Neuron (in vitro differentiated cells): ENCODE results near the gene CAMTA1.
"Not testable (repeated sequence)": the region's sequence is repeated elsewhere in the genome, so short reads cannot be mapped to it uniquely, and the experiment has no call there.

Experiments
- H2AFZ ChIP-seq: one replicate; pipeline ENCODE4 v1.6.1; 2013; ENCODE audit warnings: low read depth, mild to moderate bottlenecking, inconsistent platforms, low read length, moderate library complexity
- H3K27me3 ChIP-seq: one replicate; pipeline ENCODE4 v1.6.1; 2013; ENCODE audit warnings: low read length; ENCODE audit not compliant: insufficient read depth
- H3K36me3 ChIP-seq: one replicate; pipeline ENCODE4 v1.6.1; 2013; ENCODE audit warnings: low read length; ENCODE audit not compliant: insufficient read depth
- H3K4me1 ChIP-seq: one replicate; pipeline ENCODE4 v1.6.1; 2013; ENCODE audit warnings: low read length; ENCODE audit not compliant: insufficient read depth
- H3K4me3 ChIP-seq: 2 replicates; pipeline ENCODE4 v1.5.1; 2013; ENCODE audit warnings: mild to moderate bottlenecking, low read length, moderate library complexity
- H3K9me3 ChIP-seq: one replicate; pipeline ENCODE4 v1.6.1; 2013; ENCODE audit warnings: low read length

CAMTA1 gene

DNA sequence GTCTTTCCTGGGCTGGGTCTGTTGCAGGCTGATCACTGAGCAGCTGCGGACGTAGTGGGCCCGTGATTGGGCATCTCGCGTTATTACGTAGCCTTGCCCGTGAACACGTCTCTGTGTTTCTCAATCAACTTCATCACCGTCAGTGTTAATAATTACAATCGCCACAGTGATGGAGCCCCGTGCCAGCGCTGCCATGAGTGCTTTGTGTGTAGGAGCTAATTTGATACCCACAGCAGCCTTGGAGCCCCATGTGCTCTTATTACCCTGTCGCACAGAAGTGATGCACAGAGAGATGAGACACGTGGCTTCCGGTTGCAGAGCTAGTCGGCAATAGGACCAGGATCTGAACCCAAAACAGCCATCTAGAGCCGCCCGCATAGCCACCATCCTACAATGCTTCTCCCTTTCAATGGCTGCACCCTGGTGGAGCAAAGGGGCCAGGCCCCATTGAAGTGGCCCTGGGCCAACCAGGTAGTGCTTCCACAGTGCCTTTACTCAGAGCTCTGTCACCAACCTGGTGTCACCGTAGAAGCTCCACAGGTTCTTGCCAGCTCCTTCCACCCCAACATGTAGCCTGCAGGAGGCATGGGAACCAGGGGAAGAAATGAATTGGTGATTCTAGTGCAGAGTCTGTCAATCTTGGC, 587.3 kb downstream of the CAMTA1 start:
- Histone ChIP-seq H3K4me3 (no peak overlapping the region), H2AFZ (no peak overlapping the region), H3K4me1 (no peaks in the 10 kb centered on the region)

DNA sequence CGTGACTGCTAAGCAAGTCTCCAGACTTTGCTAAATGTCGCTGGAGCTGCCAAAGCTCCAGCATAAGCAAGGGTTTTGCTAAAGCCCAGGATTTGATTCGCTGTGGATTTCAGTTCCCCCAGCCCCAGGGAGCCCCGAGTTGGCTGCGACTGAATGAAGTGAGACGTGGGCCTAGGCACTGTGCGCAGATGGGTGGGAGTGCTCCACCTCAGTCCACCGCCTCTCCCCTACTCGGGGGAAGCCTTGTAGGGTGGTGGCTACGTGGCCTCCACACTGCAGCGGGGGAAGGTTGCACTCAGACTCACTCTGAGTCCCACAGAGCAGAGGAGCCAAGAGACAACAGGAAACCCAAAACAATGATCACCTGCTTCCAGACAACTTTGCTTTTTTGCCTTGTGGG, 588.0 kb downstream of the CAMTA1 start:
- H3K4me1 ChIP-seq: no peaks in the 10 kb centered on the region
- no peaks in the 10 kb centered on the region for H3K9me3 ChIP-seq
- no peaks in the 10 kb centered on the region for H3K36me3 ChIP-seq
- H3K4me3 ChIP-seq: no peak overlapping the region
- H3K27me3 ChIP-seq: peaks cover under 1% of the 10 kb centered on the region
- H2AFZ ChIP-seq: no peak overlapping the region

More for the DNA sequence above, 587.3 kb downstream of the CAMTA1 start:
- Histone ChIP-seq H3K36me3 (no peaks in the 10 kb centered on the region), H3K9me3 (no peaks in the 10 kb centered on the region), H3K27me3 (no peaks in the 10 kb centered on the region)

DNA sequence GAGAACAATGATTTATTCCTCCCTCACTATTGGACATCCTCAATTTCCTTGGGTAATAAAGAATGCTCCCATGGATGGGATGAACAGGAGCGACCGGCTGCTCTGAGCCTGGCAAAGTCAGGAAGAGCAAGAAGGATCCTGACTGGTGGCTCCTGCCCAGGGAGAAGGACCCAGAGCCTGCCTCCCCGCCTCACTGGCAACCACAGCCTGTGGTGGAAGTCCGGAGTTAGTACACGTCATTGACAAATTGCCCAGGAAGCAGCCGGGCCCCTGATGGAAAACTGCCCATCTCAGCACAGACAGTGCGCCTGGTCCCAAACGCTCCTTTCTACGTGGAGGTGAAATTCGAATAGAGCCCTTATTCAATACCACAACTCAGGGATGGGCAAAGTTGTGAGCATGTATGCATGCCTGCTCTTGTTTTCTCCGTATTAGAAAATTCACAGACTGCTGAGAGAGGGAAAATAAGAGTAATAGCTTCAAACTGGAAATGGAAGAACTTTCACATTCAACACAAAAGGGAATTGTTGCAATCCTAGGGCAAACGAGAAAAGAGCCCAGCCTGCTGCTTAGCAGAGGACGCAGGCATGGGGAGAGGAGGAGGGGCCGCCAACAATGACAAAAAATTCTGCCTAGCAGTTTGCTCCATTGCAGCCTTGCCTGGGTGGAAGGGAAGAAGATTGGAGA, 588.8 kb downstream of the CAMTA1 start:
- H3K4me1 ChIP-seq: peaks cover 4% of the 10 kb centered on the region
- H3K27me3 ChIP-seq: peaks cover 2% of the 10 kb centered on the region
- no peak overlapping the region for H3K4me3 ChIP-seq
- H2AFZ ChIP-seq: no peak overlapping the region
- H3K36me3 ChIP-seq: no peaks in the 10 kb centered on the region
- H3K9me3 ChIP-seq: no peaks in the 10 kb centered on the region

DNA sequence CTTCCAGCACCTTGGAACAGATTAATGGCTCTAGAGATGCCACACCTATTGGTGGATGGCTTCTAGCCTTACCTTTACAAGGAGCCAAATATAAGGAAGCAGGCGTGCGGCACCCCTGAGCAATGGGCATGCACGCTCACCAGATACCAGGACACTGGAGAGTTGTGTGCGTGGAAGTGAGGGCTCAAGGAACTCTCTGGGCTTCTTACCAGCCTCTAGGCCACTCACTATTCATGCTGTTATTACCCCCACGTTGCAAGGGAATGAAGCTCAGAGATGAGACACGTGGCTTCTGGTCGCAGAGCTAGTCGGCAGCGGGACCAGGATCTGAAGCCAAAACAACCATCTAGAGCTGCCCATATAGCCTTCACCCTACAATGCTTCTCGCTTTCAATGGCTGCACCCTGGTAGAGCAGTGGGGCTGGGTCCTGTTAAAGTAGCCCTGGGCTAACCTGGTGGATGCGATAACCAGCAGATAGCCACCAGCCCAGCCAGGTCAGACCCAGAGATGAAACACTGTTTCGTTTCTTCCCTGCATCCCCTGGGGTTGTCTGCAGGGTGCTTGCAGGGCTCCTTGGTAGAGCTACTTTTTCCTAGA, 589.4 kb downstream of the CAMTA1 start:
- no peak overlapping the region for H2AFZ ChIP-seq
- no peak overlapping the region for H3K4me3 ChIP-seq
- H3K36me3 ChIP-seq: no peaks in the 10 kb centered on the region
- H3K4me1 ChIP-seq: peaks cover 10% of the 10 kb centered on the region
- H3K9me3 ChIP-seq: no peaks in the 10 kb centered on the region
- peaks cover 2% of the 10 kb centered on the region for H3K27me3 ChIP-seq

DNA sequence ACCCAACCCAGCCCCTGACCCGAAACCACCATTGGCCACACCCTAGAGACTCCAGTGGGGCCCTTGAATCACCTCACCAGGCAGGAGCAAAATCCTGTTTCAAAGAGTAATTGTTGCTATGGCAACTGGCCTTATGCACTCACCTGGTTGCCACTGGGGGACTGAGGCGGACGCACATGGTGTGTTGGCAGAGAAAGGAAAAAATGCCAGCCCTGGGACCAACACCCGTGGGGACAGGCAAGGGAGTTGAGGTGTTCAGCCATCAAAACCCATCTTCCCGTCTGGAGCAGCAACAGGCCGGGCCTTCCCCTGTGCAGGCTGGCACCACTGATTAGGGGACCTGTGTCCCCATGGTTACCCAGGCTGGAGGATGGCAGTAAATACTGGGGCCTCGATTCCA, 590.1 kb downstream of the CAMTA1 start:
- Histone ChIP-seq H3K27me3 (peaks cover 2% of the 10 kb centered on the region), H3K4me3 (no peak overlapping the region), H2AFZ (no peak overlapping the region), H3K9me3 (no peaks in the 10 kb centered on the region), H3K4me1 (peaks cover 15% of the 10 kb centered on the region), H3K36me3 (no peaks in the 10 kb centered on the region)

DNA sequence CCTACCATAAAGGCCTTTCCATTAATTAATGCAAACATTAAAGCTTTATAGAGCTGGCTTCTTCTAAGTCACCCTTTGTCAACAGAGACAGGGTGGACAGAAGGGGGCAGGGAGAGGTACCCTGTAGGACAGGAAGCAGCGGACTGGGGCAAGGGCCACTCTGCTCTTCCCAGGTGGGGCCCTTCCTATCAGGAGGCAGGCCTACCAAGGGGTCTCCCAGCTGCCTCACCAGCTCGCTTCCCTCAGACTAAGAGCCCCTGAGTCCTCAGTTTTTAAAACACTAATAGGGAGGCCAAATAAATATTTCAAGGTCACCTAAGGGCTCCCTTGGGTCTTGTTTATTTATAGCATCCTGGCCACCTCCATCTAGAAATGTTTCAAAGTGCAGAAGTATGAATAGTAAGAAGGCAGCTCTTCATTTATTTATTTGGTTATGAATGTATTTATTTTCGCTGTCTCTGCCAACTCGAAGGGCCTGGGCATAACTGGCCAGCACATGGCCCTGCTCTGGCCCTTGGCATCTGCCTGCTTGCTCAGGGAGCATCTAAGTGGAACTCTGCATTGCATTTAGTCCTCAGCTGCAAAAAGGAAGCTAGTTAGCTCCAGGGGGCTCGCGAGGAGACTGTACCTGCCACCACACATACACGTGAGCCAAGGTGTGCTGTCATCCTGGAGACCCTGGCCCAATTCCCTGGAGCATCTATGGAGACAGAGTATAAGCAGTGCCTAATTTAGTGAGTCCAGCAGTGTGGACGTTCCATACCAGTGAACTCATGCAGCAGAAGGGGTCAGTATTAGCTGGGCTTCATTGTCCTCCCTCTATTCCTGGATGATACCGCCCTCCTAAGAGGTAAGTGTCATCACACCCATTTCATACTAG, 590.8 kb downstream of the CAMTA1 start:
- peaks cover 2% of the 10 kb centered on the region for H3K27me3 ChIP-seq
- no peaks in the 10 kb centered on the region for H3K36me3 ChIP-seq
- no peak overlapping the region for H3K4me3 ChIP-seq
- H2AFZ ChIP-seq: no peak overlapping the region
- H3K9me3 ChIP-seq: no peaks in the 10 kb centered on the region
- H3K4me1 ChIP-seq: peaks cover 15% of the 10 kb centered on the region

DNA sequence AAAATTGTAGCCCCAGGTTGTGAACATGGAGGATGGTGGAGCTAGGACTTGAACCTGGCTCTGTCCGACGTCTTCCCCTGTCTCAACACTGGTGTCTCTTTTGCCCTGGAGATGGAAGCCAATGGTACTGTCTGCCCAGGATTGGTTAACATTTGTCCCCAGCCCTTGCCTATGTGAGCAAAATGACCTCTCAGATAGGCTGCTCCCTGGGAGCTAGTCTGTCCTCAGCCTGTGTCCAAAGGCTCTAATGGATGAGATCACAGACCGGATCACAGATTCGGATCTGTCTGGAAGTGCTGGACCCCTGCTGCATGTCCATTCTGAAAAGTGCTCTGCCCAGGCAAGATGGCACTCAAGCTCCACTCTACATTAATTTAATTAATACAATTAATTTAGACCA, 591.4 kb downstream of the CAMTA1 start:
- Histone ChIP-seq H3K36me3 (no peaks in the 10 kb centered on the region), H3K4me1 (peaks cover 15% of the 10 kb centered on the region), H2AFZ (no peak overlapping the region), H3K9me3 (no peaks in the 10 kb centered on the region), H3K4me3 (no peak overlapping the region), H3K27me3 (peaks cover 2% of the 10 kb centered on the region)

DNA sequence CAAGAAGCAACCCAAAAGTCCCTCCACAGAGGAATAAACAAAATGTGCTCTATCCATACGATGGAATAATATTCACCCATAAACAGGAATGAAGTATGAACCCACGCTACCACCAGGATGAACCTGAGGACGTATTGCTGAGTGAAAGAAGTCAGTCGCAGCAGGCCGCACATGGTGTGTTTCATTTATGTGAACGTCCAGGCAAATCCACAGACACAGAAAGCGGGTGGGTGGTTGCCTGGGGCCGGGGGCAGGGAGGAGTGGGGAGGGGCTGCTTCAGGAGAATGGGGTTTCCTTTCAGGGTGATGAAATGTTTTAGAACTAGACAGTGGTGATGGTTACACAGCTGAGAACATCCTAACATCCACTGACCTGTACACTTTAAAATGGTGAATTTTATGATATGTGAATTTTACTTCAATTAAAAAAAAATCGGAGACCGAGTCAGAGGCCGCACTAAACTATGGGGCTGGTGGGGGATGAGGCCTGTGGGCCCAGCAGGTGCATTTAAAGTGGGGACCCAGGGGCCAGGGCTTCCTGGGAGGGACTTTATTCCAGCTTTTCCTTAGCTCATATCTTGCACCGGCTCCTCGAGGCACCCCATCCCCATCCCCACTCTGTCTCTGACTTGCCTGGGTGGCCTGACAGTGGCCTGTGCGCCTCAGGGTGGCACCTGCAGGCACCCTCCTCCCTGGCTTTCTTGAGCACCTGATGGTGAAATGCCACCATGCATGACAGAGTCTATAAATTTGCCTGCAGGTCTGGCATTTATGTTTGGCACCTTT, 593.3 kb downstream of the CAMTA1 start:
- Histone ChIP-seq H2AFZ (no peak overlapping the region), H3K36me3 (no peaks in the 10 kb centered on the region), H3K27me3 (peaks cover 2% of the 10 kb centered on the region), H3K4me3 (no peak overlapping the region), H3K4me1 (peaks cover 15% of the 10 kb centered on the region), H3K9me3 (no peaks in the 10 kb centered on the region)

DNA sequence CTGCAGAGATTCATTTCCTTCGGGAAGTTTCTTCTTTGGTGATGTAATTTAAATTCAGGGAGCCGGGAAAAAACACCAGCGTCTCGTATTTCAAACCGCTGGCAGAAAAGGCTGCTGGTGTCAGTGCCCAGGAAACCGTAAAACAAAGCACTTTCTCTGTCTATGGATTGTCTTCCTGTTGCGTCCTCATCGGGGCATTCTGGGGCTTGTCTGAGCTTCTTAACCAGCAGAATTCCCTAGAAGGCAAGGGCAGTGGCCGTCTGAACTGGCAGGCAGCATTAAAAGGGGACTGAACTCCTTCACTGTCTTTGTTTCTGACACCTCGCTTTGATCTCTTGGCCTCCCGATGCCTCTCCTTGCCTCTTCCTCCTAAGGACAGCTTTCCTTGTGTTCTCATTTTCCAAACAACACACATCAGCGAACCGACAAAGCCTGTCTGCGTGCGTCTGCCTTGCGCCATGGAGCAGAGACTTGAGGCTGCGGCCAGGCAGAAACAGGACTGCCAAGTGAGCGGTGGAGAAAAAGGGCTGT, 594.3 kb downstream of the CAMTA1 start:
- no peaks in the 10 kb centered on the region for H3K9me3 ChIP-seq
- H3K4me3 ChIP-seq: peak overlapping the region; percentile 19
- peaks cover 15% of the 10 kb centered on the region for H3K4me1 ChIP-seq
- H3K36me3 ChIP-seq: no peaks in the 10 kb centered on the region
- H3K27me3 ChIP-seq: peaks cover 2% of the 10 kb centered on the region
- H2AFZ ChIP-seq: no peak overlapping the region

DNA sequence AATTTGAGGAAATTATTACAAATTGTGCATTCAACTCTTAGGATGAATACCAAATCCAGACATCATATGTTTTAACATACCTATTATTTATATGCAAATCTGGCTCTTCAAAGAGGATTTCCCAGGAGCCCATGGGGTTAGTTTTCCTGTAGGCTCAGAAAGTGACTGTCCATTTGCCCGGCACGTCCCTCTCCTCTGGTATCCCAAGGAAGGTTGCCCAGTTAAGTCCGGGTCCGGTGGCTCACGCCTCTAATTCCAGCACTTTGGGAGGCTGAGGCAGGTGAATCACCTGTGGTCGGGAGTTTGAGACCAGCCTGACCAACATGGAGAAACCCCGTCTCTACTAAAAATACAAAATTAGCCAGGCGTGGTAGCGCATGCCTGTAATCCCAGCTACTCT, 594.8 kb downstream of the CAMTA1 start:
- H2AFZ ChIP-seq, H3K9me3 ChIP-seq, H3K36me3 ChIP-seq, H3K27me3 ChIP-seq: not testable (repeated sequence)
- Histone ChIP-seq H3K4me3 (peak overlapping the region; percentile 19), H3K4me1 (peaks cover 15% of the 10 kb centered on the region)

DNA sequence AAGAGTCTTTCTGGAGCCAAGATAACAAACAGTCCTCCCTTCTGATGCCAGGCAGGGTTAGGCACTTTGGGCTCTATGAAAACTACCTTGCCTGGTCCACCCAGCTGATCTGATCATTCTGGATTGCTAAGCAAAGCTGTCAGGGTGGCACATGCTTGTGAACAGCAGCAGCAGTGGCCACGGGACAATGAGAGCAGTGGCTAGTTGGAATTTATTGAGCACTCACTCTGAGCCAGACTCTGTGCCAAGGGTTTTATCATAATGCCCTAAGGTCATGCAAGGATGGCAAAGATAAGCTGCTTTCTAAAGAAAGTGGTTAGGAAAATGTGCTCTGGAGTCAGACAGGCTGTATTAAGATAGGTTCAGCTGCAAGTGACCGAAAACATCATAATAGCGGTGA, 595.5 kb downstream of the CAMTA1 start:
- H2AFZ ChIP-seq: no peak overlapping the region

DNA sequence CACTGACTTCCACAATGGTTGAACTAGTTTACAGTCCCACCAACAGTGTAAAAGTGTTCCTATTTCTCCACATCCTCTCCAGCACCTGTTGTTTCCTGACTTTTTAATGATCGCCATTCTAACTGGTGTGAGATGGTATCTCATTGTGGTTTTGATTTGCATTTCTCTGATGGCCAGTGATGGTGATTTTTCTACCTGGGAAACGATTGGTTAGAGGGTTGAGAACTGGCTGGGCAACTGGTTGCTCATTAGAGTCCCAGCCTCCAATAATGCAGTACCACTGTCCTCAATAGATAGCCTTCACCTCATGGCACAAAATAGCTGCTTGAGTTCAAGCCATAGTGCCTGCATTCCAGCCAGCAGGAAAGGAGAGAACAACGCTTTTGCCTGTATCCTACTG, 596.5 kb downstream of the CAMTA1 start:
- not testable (repeated sequence) for H3K27me3 ChIP-seq, H3K4me3 ChIP-seq, H2AFZ ChIP-seq, H3K36me3 ChIP-seq, H3K9me3 ChIP-seq
- peaks cover 15% of the 10 kb centered on the region for H3K4me1 ChIP-seq

More for the DNA sequence above, 595.5 kb downstream of the CAMTA1 start:
- Histone ChIP-seq H3K4me3 (no peak overlapping the region), H3K27me3 (peaks cover 2% of the 10 kb centered on the region), H3K36me3 (no peaks in the 10 kb centered on the region), H3K4me1 (peaks cover 15% of the 10 kb centered on the region), H3K9me3 (no peaks in the 10 kb centered on the region)
